Lower leg skin (tissue), 4 donors: ENCODE data around the gene TSC1. TPM values are rescaled to one million over a fixed set of nuclear protein-coding genes. Genes with fewer than 3 reads are reported as not detected.

Experiments used
- DNase-seq, 2 donors: peaks; one replicate each; pipeline ENCODE4 v3.0.0-alpha.2; 2019; ENCODE audit warnings: low spot score in 2 of 2
- H3K4me3 ChIP-seq: fragments of 200-600 bp; sonication (generic); 2 replicates; pipeline ENCODE4 v1.5.1; 2017; ENCODE audit warnings: mild to moderate bottlenecking, low read depth; ENCODE audit not compliant: poor library complexity, severe bottlenecking
- CTCF ChIP-seq, 3 donors: fragments of 450-650 bp; IDR thresholded peaks; one replicate each; pipeline ENCODE4 v1.5.1; 2016; ENCODE audit warnings: antibody characterized with exemption in 3 of 3, mild to moderate bottlenecking in 3 of 3, moderate library complexity in 2 of 3
- POLR2A ChIP-seq, 2 donors: fragments of 450-650 bp; IDR thresholded peaks; one replicate each; pipeline ENCODE4 v1.6.1; 2016 to 2017; ENCODE audit warnings: antibody characterized with exemption in 2 of 2, mild to moderate bottlenecking in 1 of 2, moderate library complexity in 1 of 2
- WGBS, 2 donors: methylation state at CpG; one replicate each; pipeline ENCODE4 v1.1.5; 2018; 5-methylcytosine and 5-hydroxymethylcytosine counted together
- intact Hi-C: fragments of 100-400 bp; cut with DNase I; formaldehyde crosslinking; loops from one replicate; pipeline ENCODE4 v1.15.0; 2023; ENCODE audit warnings: low total_unique reads
- total RNA-seq, 4 donors: library from RNA; depleted of rRNA; stranded (reverse); fragments of >200 nt; gene quantifications; one replicate each; pipeline ENCODE4 v1.1.0, GENCODE V29; 2016

Gene TSC1
- total RNA-seq, 4 donors from 2014 or later, result 27.1 to 67.7 (median 32.5) TPM

- 90 to 100% methylated on average over 3 of the region's 3 CpGs for WGBS, 2 donors
- DNase-seq, result no peak
- intact Hi-C loops, result no loop called here
- TF ChIP-seq POLR2A (IDR thresholded peaks at IDR 0.05) (no peak), CTCF (IDR thresholded peaks at IDR 0.05) (no peak)
- no peak overlapping the region for H3K4me3 ChIP-seq
Measured at GRCh38 chr9:132861666-132862065, 82.8 kb downstream of the TSC1 start.

GRCh38 chr9:132858751-132859150 is 85.7 kb downstream of the TSC1 start:
- intact Hi-C loops, result no loop called here
- no peak for TF ChIP-seq CTCF (IDR thresholded peaks at IDR 0.05)
- TF ChIP-seq POLR2A (IDR thresholded peaks at IDR 0.05), result no peak
- WGBS, 2 donors, result 39 to 45% methylated on average over 7 of the region's 7 CpGs
- no peak for DNase-seq
- H3K4me3 ChIP-seq, result no peak overlapping the region

- intact Hi-C loops, result no loop called here
- 52 to 56% methylated on average over 16 to 24 of the region's 24 CpGs for WGBS, 2 donors
- TF ChIP-seq CTCF (IDR thresholded peaks at IDR 0.05), result no peak
- TF ChIP-seq POLR2A (IDR thresholded peaks at IDR 0.05), result no peak
- H3K4me3 ChIP-seq, result no peak overlapping the region
- DNase-seq, result no peak
Measured at GRCh38 chr9:132857616-132858342, 86.6 kb downstream of the TSC1 start.

GRCh38 chr9:132857031-132857430 is 87.4 kb downstream of the TSC1 start:
- 55% methylated on average over 8 of the region's 8 CpGs for WGBS, 2 donors
- TF ChIP-seq CTCF (IDR thresholded peaks at IDR 0.05) (no peak), POLR2A (IDR thresholded peaks at IDR 0.05) (no peak)
- DNase-seq, result peak; percentile 57 to 88
- no peak overlapping the region for H3K4me3 ChIP-seq
- intact Hi-C loops, result no loop called here

- no peak for DNase-seq
- intact Hi-C loops, result no loop called here
- 85 to 91% methylated on average over 5 of the region's 5 CpGs for WGBS, 2 donors
- no peak for TF ChIP-seq POLR2A (IDR thresholded peaks at IDR 0.05)
- no peak for TF ChIP-seq CTCF (IDR thresholded peaks at IDR 0.05)
- no peak overlapping the region for H3K4me3 ChIP-seq
Measured at GRCh38 chr9:132855904-132856303, 88.5 kb downstream of the TSC1 start.

GRCh38 chr9:132854832-132855231 is 89.6 kb downstream of the TSC1 start:
- H3K4me3 ChIP-seq, result no peak overlapping the region
- intact Hi-C loops, result no loop called here
- no peak for TF ChIP-seq POLR2A (IDR thresholded peaks at IDR 0.05)
- no peak for TF ChIP-seq CTCF (IDR thresholded peaks at IDR 0.05)
- 75 to 78% methylated on average over 10 of the region's 10 CpGs for WGBS, 2 donors
- no peak for DNase-seq
